NT2/D1 (cell line): ENCODE data around the gene PTPRN2.

Experiments used
- SUZ12 ChIP-seq: IDR thresholded peaks from 2 replicates; pipeline ENCODE4 v1.6.1; 2011; ENCODE audit not compliant: insufficient read length, insufficient read depth; ENCODE audit errors: extremely low read depth
- YY1 ChIP-seq: IDR thresholded peaks from 2 replicates; pipeline ENCODE4 v1.6.1; 2011; ENCODE audit not compliant: insufficient read length, insufficient read depth
- ZNF274 ChIP-seq: IDR thresholded peaks from 2 replicates; pipeline ENCODE4 v1.6.1; 2011; ENCODE audit warnings: mild to moderate bottlenecking, low read depth, low read length

DNA sequence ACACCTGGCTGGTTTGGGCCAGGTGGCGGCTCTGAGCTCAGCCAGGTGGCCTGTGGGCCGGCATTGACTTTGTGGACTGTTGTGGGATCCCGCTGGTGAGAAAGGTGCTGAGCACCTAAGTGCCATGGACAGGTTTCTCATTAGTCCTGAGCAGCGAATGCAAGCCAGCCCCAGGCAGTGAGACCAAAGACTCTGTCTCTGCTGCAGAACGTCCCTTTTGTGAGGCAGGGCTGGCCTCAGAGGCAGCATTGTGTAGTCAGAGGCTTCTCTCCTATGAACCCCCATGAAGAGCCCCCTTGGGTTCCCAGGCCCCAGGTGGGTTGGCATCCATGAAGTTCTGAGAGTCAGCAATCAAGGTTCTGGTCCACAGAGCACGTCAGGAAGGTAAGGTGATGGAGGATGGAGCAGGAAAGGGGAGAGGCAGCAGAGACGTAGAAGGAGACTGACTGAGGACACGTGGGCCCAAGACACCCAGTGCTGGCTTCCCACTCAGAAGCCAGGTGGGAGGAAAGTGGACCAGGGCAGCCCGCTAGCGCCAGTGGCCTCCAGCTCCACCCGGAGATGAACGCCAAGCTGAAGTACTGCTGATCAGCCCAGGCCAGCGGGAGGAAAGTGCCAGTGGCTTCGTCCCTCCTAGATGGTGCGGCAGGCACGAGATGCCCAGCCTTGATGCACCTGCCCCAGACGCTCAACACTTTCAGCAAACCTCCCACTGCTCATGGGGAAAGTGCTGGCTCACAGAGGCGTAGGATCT is 19.2 kb upstream of the PTPRN2 start:
- no peak for TF ChIP-seq SUZ12
- TF ChIP-seq ZNF274 = no peak
- no peak for TF ChIP-seq YY1
